Kidney (tissue), 14 donors: ENCODE measurements around the gene GATC. TPM values are rescaled to one million over a fixed set of nuclear protein-coding genes. Genes with fewer than 3 reads are reported as not detected.

ENCODE experiments used
- DNase-seq, 5 donors: peaks; one replicate each; pipeline ENCODE4 v3.0.0-alpha.2; 2013 to 2020
- FAIRE-seq: peaks from 2 replicates; lab custom pipeline; 2012; peaks lifted over from hg19 to GRCh38; lab: Jason Lieb, UNC
- H3K27ac ChIP-seq, 2 donors: one replicate each; pipeline ENCODE4 v1.7.0; 2013; ENCODE audit warnings: low read depth in 2 of 2, low read length in 2 of 2, inconsistent platforms in 1 of 2
- H3K27me3 ChIP-seq: one replicate; pipeline ENCODE4 v1.7.1; 2013; ENCODE audit warnings: low read length, inconsistent platforms; ENCODE audit not compliant: control insufficient read depth, insufficient read depth
- H3K36me3 ChIP-seq, 3 donors: one replicate each; pipeline versions ENCODE4 v1.7.0 to v1.7.1; 2013; ENCODE audit warnings: low read length in 3 of 3, control low read depth in 1 of 3, inconsistent platforms in 1 of 3; ENCODE audit not compliant: insufficient read depth in 3 of 3, control insufficient read depth in 2 of 3
- H3K4me1 ChIP-seq, 3 donors: one replicate each; pipeline versions ENCODE4 v1.7.0 to v1.7.1; 2013; ENCODE audit warnings: low read length in 3 of 3, inconsistent platforms in 1 of 3, low read depth in 1 of 3; ENCODE audit not compliant: control insufficient read depth in 2 of 3, insufficient read depth in 2 of 3
- H3K4me3 ChIP-seq, 3 donors: one replicate each; pipeline versions ENCODE4 v1.7.0 to v1.8.1; 2013; ENCODE audit warnings: low read length in 3 of 3, control low read depth in 1 of 3, inconsistent platforms in 1 of 3
- H3K9ac ChIP-seq, 3 donors: one replicate each; pipeline versions ENCODE4 v1.7.0 to v1.7.1; 2013; ENCODE audit warnings: low read length in 3 of 3, control low read depth in 1 of 3, inconsistent platforms in 1 of 3
- H3K9me3 ChIP-seq, 3 donors: one replicate each; pipeline versions ENCODE4 v1.7.0 to v1.7.1; 2013; ENCODE audit warnings: low read length in 3 of 3, control low read depth in 1 of 3, inconsistent platforms in 1 of 3; ENCODE audit not compliant: control insufficient read depth in 2 of 3, insufficient read depth in 1 of 3
- intact Hi-C: fragments of 100-400 bp; cut with DNase I; formaldehyde crosslinking; loops from one replicate; pipeline ENCODE4 v1.11.1; 2022
- polyA plus RNA-seq: library from polyadenylated mRNA; stranded (reverse); fragments of 350-450 nt; fragmentation: Illumina TruSeq; extraction: RNeasy Lipid Tissue Mini Kit (QIAGEN cat#74804); gene quantifications from one replicate; pipeline ENCODE4 v1.2.3, GENCODE V29; 2014; ENCODE audit warnings: low read depth, low replicate concordance; ENCODE audit not compliant: insufficient read depth
- total RNA-seq: library from RNA; stranded (reverse); fragmentation: NEBNext Ultra II Directional; extraction: Animal tissue kit (Norgen Biotek cat#: 25700); gene quantifications from one replicate; pipeline ENCODE4 v1.2.1, GENCODE V29; 2021
- TF ChIP-seq, protein P1 (sequence below): IDR thresholded peaks from 3 replicates; pipeline ENCODE4 v1.5.1; 2012; ENCODE audit warnings: mild to moderate bottlenecking, moderate library complexity, borderline replicate concordance; ENCODE audit not compliant: insufficient read depth; ENCODE audit errors: extremely low read depth
- donor health status: control.
- donor health status: control.
- donor health status: control.
- donor health status: control.
- donor health status: control.
- donor health status: DM: yes; HTN: yes; CAD: no.
- donor health status: Normal renal cell carcinoma (clear cell type).

The GATC gene
- total and polyA plus RNA-seq, 2 donors from 2014 or later: 13.7 to 39.4 TPM

DNA sequence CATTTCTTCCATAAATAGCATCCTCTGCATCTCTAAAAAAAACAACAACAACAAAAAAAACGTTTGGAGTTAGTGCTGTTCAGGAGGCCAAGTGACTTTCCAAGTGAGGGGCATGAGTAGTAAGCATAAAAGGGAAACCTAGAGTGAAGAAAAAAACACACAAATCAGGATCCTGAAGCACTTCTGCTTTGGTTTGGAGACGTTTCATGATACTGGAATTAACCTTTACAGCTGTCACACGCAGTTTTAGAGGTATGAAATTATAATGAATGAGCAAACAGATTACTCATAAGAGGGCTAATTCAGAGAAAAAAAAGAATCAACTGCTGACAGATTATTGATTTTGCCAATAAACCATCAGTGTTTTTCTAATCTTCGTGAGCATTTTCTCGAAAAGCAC lies 19.5 kb downstream of the GATC start:
- no peaks in the 10 kb centered on the region for H3K9me3 ChIP-seq
- H3K36me3 ChIP-seq: peaks cover 33 to 39% (median 34%) of the 10 kb centered on the region in 3 donors
- no peak overlapping the region for H3K4me3 ChIP-seq
- peaks cover 0 to 5% (median 0%) of the 10 kb centered on the region in 3 donors for H3K4me1 ChIP-seq
- no peak overlapping the region for H3K27ac ChIP-seq
- FAIRE-seq (no peak), DNase-seq (no peak)
- TF ChIP-seq, protein P1, sequence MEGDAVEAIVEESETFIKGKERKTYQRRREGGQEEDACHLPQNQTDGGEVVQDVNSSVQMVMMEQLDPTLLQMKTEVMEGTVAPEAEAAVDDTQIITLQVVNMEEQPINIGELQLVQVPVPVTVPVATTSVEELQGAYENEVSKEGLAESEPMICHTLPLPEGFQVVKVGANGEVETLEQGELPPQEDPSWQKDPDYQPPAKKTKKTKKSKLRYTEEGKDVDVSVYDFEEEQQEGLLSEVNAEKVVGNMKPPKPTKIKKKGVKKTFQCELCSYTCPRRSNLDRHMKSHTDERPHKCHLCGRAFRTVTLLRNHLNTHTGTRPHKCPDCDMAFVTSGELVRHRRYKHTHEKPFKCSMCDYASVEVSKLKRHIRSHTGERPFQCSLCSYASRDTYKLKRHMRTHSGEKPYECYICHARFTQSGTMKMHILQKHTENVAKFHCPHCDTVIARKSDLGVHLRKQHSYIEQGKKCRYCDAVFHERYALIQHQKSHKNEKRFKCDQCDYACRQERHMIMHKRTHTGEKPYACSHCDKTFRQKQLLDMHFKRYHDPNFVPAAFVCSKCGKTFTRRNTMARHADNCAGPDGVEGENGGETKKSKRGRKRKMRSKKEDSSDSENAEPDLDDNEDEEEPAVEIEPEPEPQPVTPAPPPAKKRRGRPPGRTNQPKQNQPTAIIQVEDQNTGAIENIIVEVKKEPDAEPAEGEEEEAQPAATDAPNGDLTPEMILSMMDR: no peak
- no peak overlapping the region for H3K9ac ChIP-seq
- intact Hi-C loops: no loop called here
- H3K27me3 ChIP-seq: no peaks in the 10 kb centered on the region

DNA sequence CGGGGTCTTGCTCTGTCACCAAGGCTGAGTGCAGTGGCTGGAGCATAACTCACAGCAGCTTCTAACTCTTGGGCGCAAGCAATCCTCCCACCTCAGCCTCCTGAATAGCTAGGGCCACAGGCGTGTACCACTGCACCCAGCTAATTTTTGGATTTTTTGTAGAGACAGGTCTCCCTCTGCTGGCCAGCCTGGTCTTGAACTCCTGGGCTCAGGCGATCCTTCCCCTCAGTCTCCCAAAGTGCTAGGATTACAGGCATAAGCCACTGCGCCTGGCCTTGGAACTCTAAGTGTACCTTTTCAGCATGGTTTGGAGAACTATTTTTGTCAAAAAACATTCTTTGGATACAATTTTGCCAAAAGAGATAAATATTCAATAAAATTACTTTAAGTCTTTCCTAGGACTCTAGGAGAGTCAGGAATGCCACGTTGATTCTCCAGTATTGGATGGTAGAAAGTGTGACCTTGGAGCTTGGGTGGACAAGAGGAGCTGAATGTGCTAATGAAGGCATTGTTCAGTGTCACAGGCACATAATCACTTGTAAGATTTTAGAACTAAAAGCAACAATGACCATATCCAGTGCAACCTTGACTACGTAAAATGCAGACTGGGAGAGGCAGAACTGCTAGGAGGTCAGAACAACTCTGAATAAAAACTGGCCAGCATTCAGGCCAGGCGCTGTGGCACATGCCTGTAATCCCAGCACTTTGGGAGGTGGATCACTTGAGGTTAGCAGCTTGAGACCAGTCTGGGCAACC lies 20.5 kb downstream of the GATC start:
- Histone ChIP-seq H3K9ac (no peak overlapping the region), H3K9me3 (no peaks in the 10 kb centered on the region), H3K36me3 (peaks cover 29 to 31% (median 29%) of the 10 kb centered on the region in 3 donors), H3K4me1 (peaks cover 0 to 5% (median 0%) of the 10 kb centered on the region in 3 donors), H3K27me3 (no peaks in the 10 kb centered on the region), H3K27ac (no peak overlapping the region), H3K4me3 (no peak overlapping the region)
- intact Hi-C loops: no loop called here
- no peak for FAIRE-seq
- DNase-seq: peak in 4 of 5 donors; percentile 54 to 61 (median 56)
- TF ChIP-seq, protein P1: peak; percentile 32

DNA sequence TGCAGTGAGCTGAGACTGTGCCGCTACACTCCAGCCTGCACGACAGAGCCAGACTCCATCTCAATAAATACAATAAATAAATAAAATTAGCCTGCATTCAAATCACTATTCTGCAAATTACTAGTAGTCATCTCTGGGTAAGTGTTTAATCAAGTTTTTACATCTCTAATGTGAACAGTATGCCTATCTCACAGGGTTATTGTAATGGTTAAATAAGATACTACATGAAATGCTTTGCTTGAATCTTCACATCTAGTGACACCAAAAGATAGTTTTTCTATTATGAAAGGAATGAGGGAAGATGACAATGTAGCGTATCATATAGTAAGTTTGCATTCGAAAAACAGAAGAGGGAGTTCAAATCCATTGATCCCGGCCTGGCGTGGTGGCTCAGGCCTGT lies 21.2 kb downstream of the GATC start:
- TF ChIP-seq, protein P1: no peak
- Histone ChIP-seq H3K4me1 (peaks cover 0 to 5% (median 0%) of the 10 kb centered on the region in 3 donors), H3K27ac (no peak overlapping the region), H3K27me3 (no peaks in the 10 kb centered on the region), H3K9me3 (no peaks in the 10 kb centered on the region), H3K4me3 (no peak overlapping the region), H3K9ac (no peak overlapping the region), H3K36me3 (peaks cover 23 to 25% (median 25%) of the 10 kb centered on the region in 3 donors)
- intact Hi-C loops: no loop called here
- FAIRE-seq: no peak
- DNase-seq: no peak
